ENCODE data around the gene C2orf76.

GRCh38 chr2:119337749-119338148 lies 28.9 kb downstream of the C2orf76 start:
- TF ChIP-seq CTCF (IDR thresholded peaks at IDR 0.05) (no peak), POLR2AphosphoS5 (IDR thresholded peaks at IDR 0.05) (no peak)
